ENCODE data around the gene NTF4. TPM values are rescaled to one million over a fixed set of nuclear protein-coding genes. Genes with fewer than 3 reads are reported as not detected.
"Not testable (repeated sequence)": the region's sequence is repeated elsewhere in the genome, so short reads cannot be mapped to it uniquely, and the experiment has no call there.

Gene NTF4
- polyA plus RNA-seq, 2 of the 4 experiments (the other 2 are of a cell fraction): 0.37 to 1.0 TPM

DNA sequence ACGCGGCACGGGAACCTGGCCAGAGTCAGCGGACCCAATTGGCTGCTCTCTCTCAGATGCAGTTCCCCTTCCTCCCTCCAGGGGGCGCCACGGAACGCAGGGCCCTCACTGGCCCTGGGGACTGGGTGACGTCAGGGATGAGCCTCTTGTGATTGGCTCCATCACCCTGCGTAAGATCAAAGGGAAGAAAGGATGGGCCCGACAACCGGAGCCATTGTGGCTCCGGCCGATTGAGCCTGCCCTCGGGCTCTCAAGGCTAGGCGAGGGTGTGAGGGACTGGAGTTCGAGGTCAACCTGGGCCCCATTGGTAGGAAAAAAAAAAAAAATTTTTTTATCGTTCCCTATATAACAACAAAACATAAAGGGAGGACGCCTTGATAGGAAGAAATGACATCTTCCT, 27.8 kb downstream of the NTF4 start, which contains the start of gene CGB1:
Gene CGB1 (minus strand): TSS at position 81 of the 400 bp plus-strand sequence. CDS start 184 bp downstream, outside the sequence.
- DNase-seq (ENCODE audit: low read depth in 1 of 2, low spot score in 1 of 2) (peak in 1 of 2 experiments; percentile 79), ATAC-seq (peak in 1 of 2 experiments; percentile 61; a peak in 3 of 6 replicates)
- not testable (repeated sequence) for FAIRE-seq

DNA sequence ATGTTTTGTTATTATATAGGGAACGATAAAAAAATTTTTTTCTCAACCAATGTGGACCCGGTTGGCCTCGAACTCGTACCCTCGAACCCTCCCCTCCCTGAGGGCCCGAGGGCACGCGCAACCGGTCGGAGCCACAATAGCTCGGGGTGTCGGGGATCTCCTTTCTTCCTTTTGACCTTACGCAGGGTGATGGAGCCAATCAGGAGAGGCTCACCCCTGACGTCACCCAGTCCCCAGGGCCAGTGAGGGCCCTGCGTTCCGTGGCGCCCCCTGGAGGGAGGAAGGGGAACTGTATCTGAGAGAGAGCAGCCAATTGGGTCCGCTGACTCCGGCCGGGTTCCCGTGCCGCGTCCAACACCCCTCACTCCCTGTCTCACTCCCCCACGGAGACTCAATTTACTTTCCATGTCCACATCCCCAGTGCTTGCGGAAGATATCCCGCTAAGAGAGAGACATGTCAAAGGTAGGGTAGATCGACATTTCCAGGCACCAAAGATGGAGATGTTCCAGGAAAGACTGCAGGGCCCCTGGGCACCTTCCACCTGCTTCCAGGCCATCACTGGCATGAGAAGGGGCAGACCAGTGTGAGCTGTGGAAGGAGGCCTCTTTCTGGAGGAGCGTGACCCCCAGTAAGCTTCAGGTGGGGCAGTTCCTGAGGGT, 32.8 kb downstream of the NTF4 start, which contains the start of gene CGB2:
Gene CGB2 (plus strand): TSS at position 249 of the 660 bp plus-strand sequence. CDS start 206 bp downstream, at position 455.
- H3K4me1 ChIP-seq, H3K4me2 ChIP-seq, H3K27ac ChIP-seq, H3K4me3 ChIP-seq, POLR2A ChIA-PET, H3K9me3 ChIP-seq, FAIRE-seq: not testable (repeated sequence)
- TF ChIP-seq CTCF (IDR thresholded peaks at IDR 0.05) (peak; percentile 35; the same call in 1 of the 3 replicates), SREBF2 (IDR thresholded peaks at IDR 0.05) (peak; percentile 12; the same call in 1 of the 2 replicates)
- ATAC-seq (peak in 1 of 2 experiments; percentile 83; a peak in 3 of 6 replicates), DNase-seq (ENCODE audit: low read depth in 1 of 2, low spot score in 1 of 2) (peak in 1 of 2 experiments; percentile 69)
- 52% methylated on average over 28 of the region's 28 CpGs for WGBS (ENCODE audit: missing lambda C conversion rate)
- CTCF ChIA-PET: interaction anchor here (0.6 to 1.4 kb wide), 5 partner anchors 32 to 76 kb away, joined by 3 to 7 read pairs (median 3); partner anchors contain the start of genes GYS1 and RUVBL2

More for the DNA sequence above, 27.8 kb downstream of the NTF4 start, which contains the start of gene CGB1:
- 51% methylated on average over 18 of the region's 18 CpGs for WGBS (ENCODE audit: missing lambda C conversion rate)
- H3K4me1 ChIP-seq: peaks cover 25% of the 10 kb centered on the region
- POLR2A ChIA-PET, H3K4me3 ChIP-seq, H3K4me2 ChIP-seq, H3K9me3 ChIP-seq: not testable (repeated sequence)
- CTCF ChIA-PET: interaction anchor here (0.8 to 0.9 kb wide), 2 partner anchors 17 to 32 kb away, joined by 3 to 4 read pairs; no protein-coding TSS in a partner anchor
- TF ChIP-seq CTCF (IDR thresholded peaks at IDR 0.05): peak; percentile 48
- 0 out of 2 replicates have a peak, but pooled peaks have one; percentile 38 for TF ChIP-seq RCOR1 (IDR thresholded peaks at IDR 0.05; ENCODE audit: low read depth, low read length)
- peak in 1 of 2 experiments; percentile 29; a peak in 1 of 5 replicates for TF ChIP-seq RAD21 (conservative IDR thresholded peaks at IDR 0.05 in 1 of 2, IDR thresholded peaks at IDR 0.05 in 1 of 2)
- peak within 1 kb of the TSS in 1 of 2 experiments; percentile 58; a peak in 3 of 6 replicates for H3K27ac ChIP-seq

- CTCF ChIA-PET; DNase-seq (ENCODE audit: low read depth in 1 of 2, low spot score in 1 of 2); H3K4me3 ChIP-seq; ATAC-seq; POLR2A ChIA-PET; H3K4me1 ChIP-seq; FAIRE-seq; H3K27ac ChIP-seq; H3K4me2 ChIP-seq; H3K9me3 ChIP-seq: not testable (repeated sequence)
- 83% methylated on average over 4 of the region's 8 CpGs for WGBS (ENCODE audit: missing lambda C conversion rate)
Observed at GRCh38 chr19:49030323-49030722, 34.3 kb downstream of the NTF4 start.

DNA sequence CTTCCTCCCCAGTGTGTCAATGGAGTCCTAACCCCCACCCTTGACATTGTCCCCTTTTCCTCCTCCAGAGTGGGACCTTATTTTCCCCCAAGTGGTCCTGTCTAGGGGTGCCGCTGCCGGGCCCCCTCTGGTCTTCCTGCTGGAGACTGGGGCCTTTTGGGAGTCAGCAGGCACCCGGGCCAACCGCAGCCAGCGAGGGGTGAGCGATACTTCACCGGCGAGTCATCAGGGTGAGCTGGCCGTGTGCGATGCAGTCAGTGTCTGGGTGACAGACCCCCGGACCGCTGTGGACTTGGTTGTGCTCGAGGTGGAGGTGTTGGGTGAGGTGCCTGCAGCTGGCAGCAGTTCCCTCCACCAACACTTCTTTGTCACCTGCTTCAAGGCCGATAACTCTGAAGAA, 34.9 kb downstream of the NTF4 start:
- FAIRE-seq: not testable (repeated sequence)

DNA sequence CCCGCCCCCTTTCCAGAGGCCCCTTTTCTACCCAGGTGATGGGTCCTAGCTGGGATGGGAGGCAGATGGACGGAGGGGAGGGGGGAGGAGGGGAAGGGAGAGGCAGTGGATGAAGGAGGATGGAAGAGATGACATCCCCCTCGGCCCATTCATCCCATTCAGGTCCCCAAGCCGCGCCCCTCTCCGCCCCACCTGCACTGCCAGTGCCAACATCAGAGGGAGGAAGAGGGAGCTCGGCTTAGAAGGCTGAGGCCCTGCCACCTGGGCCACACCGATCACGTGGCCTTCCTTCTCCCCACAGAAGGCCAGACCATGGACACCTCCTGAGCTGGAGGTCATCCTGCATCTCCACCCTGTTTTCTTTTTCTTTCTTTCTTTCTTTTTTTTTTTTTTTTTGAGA, 35.9 kb downstream of the NTF4 start:
- not testable (repeated sequence) for DNase-seq (ENCODE audit: low read depth in 1 of 2, low spot score in 1 of 2); H3K4me1 ChIP-seq; ATAC-seq; FAIRE-seq; H3K4me2 ChIP-seq; H3K27ac ChIP-seq; H3K9me3 ChIP-seq; H3K4me3 ChIP-seq
- ChIA-PET POLR2A (interaction anchor here (0.6 kb wide), 1 partner anchor 150 kb away, joined by 3 read pairs; no protein-coding TSS in a partner anchor), CTCF (interaction anchor here (1.1 kb wide), 1 partner anchor 29 kb away, joined by 3 read pairs; no protein-coding TSS in a partner anchor)
- WGBS (ENCODE audit: missing lambda C conversion rate): 82% methylated on average over 9 of the region's 9 CpGs

More for the DNA sequence above, 34.9 kb downstream of the NTF4 start:
- peak; percentile 12 to 59; a peak in 2 of 6 replicates for ATAC-seq
- H3K4me1 ChIP-seq; H3K9me3 ChIP-seq; H3K4me3 ChIP-seq; DNase-seq (ENCODE audit: low read depth in 1 of 2, low spot score in 1 of 2); H3K4me2 ChIP-seq; POLR2A ChIA-PET; CTCF ChIA-PET: not testable (repeated sequence)
- H3K27ac ChIP-seq: peak overlapping the region; percentile 21 to 56; a peak in 3 of 6 replicates
- 41% methylated on average over 4 of the region's 14 CpGs for WGBS (ENCODE audit: missing lambda C conversion rate)

GRCh38 chr19:49025599-49025998, 39.0 kb downstream of the NTF4 start:
- H3K4me2 ChIP-seq; H3K4me3 ChIP-seq; CTCF ChIA-PET; H3K4me1 ChIP-seq; FAIRE-seq; DNase-seq (ENCODE audit: low read depth in 1 of 2, low spot score in 1 of 2); H3K9me3 ChIP-seq; POLR2A ChIA-PET: not testable (repeated sequence)
- H3K27ac ChIP-seq: peak overlapping the region in 1 of 2 experiments; percentile 41; a peak in 1 of 6 replicates
- 59% methylated on average over 17 of the region's 23 CpGs for WGBS (ENCODE audit: missing lambda C conversion rate)
- ATAC-seq: peak in 1 of 2 experiments; percentile 41; a peak in 3 of 6 replicates

DNA sequence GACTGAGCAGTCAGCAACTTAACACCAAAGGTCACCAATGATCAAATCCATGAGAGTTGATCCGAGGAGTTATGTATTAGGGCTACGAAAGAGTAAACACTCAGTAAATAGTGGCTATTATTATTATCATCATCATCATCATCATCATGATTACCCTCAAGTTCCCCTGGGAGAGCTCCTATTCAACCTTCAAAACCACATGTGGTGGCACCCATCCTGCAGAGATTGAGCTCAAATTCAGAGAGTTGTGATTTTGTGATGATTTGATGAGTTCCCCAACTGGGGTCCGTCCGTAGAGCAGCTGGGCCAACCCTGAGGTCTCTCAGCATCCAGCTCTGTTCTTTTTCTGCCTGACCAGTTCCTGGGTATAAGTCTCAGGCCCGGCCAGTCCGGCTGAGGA, 39.5 kb downstream of the NTF4 start:
- CTCF ChIA-PET; H3K4me3 ChIP-seq; H3K4me2 ChIP-seq; FAIRE-seq; H3K9me3 ChIP-seq; DNase-seq (ENCODE audit: low read depth in 1 of 2, low spot score in 1 of 2); ATAC-seq; POLR2A ChIA-PET; H3K27ac ChIP-seq; H3K4me1 ChIP-seq: not testable (repeated sequence)
- WGBS (ENCODE audit: missing lambda C conversion rate): 87% methylated on average over 4 of the region's 6 CpGs

DNA sequence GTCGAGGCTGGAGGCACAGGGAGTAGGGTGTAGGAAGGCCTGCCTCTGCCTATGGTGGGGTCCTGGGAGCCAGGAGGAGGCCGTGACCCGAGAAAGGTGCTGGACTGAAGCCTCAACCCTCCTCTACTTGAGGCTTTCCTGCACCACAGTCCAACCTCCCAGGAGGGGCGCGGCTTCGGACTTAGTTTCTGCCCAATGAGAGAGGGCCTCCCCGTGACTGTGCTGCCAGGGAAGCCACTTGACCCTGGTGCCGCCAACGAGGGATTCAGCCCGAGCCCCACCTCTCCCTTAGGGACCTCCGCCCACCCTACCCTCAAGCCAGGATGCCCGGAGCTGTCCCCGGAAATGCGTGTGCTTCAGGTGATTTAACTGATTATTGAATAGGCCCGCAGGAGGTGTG, 40.4 kb downstream of the NTF4 start, which contains the start of gene CGB3:
Gene CGB3 (minus strand): TSS at position 101 of the 400 bp plus-strand sequence. CDS start 362 bp downstream, outside the sequence.
- H3K4me1 ChIP-seq; H3K4me2 ChIP-seq; CTCF ChIA-PET; ATAC-seq; H3K4me3 ChIP-seq; H3K27ac ChIP-seq; FAIRE-seq; POLR2A ChIA-PET; DNase-seq (ENCODE audit: low read depth in 1 of 2, low spot score in 1 of 2); H3K9me3 ChIP-seq: not testable (repeated sequence)
- WGBS (ENCODE audit: missing lambda C conversion rate): 77% methylated on average over 7 of the region's 15 CpGs
